ENCODE measurements around the gene PDE4A. TPM values are rescaled to one million over a fixed set of nuclear protein-coding genes. Genes with fewer than 3 reads are reported as not detected.

The PDE4A gene
- polyA plus RNA-seq, 2 donors, result 1.2 to 1.3 TPM

DNA sequence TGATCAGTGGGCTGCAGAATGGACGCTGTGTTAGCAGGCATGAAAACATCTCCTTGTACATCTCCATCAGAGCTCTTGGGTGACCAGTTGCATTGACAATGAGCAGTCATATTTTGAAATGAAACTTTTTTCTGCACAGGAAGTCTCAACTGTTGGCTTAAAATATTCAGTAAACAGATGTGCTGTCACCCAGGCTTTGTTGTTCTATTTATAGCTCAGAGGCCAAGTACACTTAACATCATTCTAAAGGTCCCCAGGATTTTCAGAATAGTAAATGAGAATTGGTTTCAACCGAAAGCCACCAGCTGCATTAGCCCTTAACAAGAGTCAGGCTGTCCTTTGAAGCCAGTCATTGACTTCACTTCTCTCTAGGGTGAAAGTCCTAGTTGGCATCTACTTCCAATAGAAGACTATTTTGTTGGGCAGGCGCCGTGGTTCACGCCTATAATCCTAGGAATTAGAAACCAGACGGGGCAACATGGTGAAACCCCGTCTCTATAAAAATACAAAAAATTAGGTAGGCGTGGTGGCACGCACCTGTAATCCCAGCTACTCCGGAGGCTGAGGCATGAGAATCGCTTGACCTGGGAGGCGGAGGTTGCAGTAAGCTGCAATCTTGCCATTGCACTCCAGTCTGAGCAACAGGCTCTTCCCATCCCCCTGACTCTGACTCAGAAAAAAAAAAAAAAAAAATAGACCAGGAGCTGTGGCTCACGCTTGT is 7.9 kb upstream of the PDE4A start:
- Histone ChIP-seq H3K27ac (ENCODE audit: low read depth in 2 of 2, low read length in 1 of 2) (no peak overlapping the region), H3K27me3 (ENCODE audit: control insufficient read depth in 1 of 2, insufficient read depth in 2 of 2, low read length in 2 of 2) (no peaks in the 10 kb centered on the region), H3K4me3 (ENCODE audit: low read depth in 1 of 2, low read length in 2 of 2) (no peak overlapping the region), H3K36me3 (ENCODE audit: control insufficient read depth in 2 of 2, insufficient read depth in 2 of 2, low read length in 1 of 2) (no peaks in the 10 kb centered on the region), H3K9me3 (ENCODE audit: control insufficient read depth in 2 of 2, insufficient read depth in 1 of 2, low read depth in 1 of 2, low read length in 1 of 2) (peaks cover 0 to 3% of the 10 kb centered on the region in 2 donors), H3K4me1 (ENCODE audit: control insufficient read depth in 2 of 2, insufficient read depth in 2 of 2, low read length in 1 of 2) (peaks cover 0 to 5% of the 10 kb centered on the region in 2 donors)
- WGBS, 2 donors, result 57% methylated on average over 13 of the region's 13 CpGs

DNA sequence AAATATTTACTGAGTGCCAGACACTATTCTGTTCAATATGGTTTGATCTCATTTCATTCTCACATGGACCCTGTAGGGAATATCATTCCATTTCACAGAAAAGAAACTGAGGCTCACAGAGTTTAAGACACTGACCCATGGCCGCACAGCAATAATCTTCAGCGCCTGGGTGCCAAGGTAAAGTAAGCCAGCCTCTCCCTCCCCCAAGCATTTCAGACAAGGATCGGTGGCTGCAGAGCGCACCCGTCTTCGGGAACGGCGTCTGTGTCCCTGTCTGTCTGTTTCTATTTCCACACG is 4.3 kb upstream of the PDE4A start:
- Histone ChIP-seq H3K4me3 (ENCODE audit: low read depth in 1 of 2, low read length in 2 of 2) (peak overlapping the region; percentile 22 to 46), H3K27me3 (ENCODE audit: control insufficient read depth in 1 of 2, insufficient read depth in 2 of 2, low read length in 2 of 2) (peaks cover 2 to 16% of the 10 kb centered on the region in 2 donors), H3K4me1 (ENCODE audit: control insufficient read depth in 2 of 2, insufficient read depth in 2 of 2, low read length in 1 of 2) (peaks cover 8 to 21% of the 10 kb centered on the region in 2 donors), H3K27ac (ENCODE audit: low read depth in 2 of 2, low read length in 1 of 2) (no peak overlapping the region), H3K9me3 (ENCODE audit: control insufficient read depth in 2 of 2, insufficient read depth in 1 of 2, low read depth in 1 of 2, low read length in 1 of 2) (peaks cover 0 to 3% of the 10 kb centered on the region in 2 donors), H3K36me3 (ENCODE audit: control insufficient read depth in 2 of 2, insufficient read depth in 2 of 2, low read length in 1 of 2) (no peaks in the 10 kb centered on the region)
- 6 to 7% methylated on average over 9 of the region's 9 CpGs for WGBS, 2 donors

DNA sequence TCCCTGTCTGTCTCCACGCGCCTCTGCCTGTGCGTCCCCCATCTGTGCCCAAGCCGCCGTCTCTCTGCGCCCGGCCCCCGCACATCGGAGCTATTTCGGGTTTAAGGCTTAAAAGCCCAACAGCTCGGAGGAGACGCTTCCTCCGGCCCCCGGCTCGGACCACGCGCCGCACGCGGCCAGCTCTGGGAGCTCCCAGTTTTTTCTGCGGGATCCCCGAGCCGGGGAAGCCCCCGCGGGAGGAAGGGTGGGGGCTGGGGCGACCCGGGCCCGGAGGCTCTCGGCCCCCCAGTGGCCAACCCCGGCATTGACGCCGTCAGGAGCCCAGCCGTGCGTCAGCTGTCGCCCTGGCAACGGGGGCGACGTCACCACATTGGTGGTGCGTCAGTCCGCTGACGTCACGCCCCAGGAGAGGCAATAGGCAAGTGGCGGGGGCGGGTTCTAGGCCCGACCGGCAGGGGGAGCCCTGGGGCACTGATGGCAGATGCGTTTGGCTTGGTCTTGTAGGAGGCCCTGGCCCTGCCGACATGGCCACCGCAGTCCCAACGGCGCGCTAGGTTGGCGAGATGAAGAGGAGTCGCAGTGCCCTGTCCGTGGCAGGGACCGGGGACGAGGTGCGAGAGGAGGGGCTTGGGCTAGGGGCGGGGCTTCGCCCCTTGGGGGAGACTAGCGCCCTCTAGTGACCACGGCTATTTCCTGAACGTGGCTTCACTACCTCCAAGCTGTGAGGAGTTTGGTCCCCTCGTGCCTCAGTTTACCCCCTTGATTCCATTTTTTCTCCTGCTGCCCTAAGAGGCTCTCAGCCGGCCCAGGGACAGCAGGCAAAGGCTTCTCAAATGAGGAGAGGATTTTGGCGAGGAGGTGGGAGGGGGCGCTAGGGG is 3.7 kb upstream of the PDE4A start:
- H3K27me3 ChIP-seq (ENCODE audit: control insufficient read depth in 1 of 2, insufficient read depth in 2 of 2, low read length in 2 of 2), result peaks cover 5 to 22% of the 10 kb centered on the region in 2 donors
- 4% methylated on average over 66 to 67 of the region's 67 CpGs for WGBS, 2 donors

DNA sequence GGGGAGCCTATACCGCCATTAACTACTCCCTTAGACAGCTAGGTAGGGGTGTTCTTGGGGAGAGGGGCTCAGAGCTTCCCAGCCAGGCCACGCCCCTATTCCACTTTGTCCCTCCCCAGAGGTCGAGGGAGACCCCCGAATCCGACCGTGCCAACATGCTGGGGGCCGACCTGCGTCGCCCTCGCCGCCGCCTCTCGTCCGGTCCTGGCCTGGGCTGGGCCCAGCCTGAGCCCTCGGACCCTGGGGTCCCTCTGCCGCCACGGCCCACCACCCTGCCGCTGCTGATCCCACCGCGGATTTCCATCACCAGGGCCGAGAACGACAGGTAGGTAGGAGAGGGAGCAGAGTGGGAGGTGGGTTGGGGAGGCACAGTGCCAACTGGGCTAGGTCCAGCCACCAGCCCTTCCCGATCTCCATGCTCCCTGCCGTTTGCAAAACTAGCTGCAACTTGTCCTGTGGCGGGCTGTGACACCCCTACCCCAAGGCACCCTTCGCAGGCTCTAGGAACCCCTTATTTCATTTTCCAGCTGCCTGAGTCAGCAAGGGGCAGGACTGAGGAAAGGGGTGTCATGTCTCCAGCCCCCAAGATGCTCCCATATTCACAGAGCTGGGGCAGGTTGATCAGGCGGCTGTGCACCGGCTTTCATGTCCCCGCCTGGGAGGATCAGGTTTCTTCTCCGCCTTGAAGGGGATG is 2.6 kb upstream of the PDE4A start:
- Histone ChIP-seq H3K4me1 (ENCODE audit: control insufficient read depth in 2 of 2, insufficient read depth in 2 of 2, low read length in 1 of 2) (peaks cover 8 to 24% of the 10 kb centered on the region in 2 donors), H3K4me3 (ENCODE audit: low read depth in 1 of 2, low read length in 2 of 2) (no peak overlapping the region), H3K9me3 (ENCODE audit: control insufficient read depth in 2 of 2, insufficient read depth in 1 of 2, low read depth in 1 of 2, low read length in 1 of 2) (peaks cover 0 to 3% of the 10 kb centered on the region in 2 donors), H3K36me3 (ENCODE audit: control insufficient read depth in 2 of 2, insufficient read depth in 2 of 2, low read length in 1 of 2) (no peaks in the 10 kb centered on the region), H3K27ac (ENCODE audit: low read depth in 2 of 2, low read length in 1 of 2) (no peak overlapping the region), H3K27me3 (ENCODE audit: control insufficient read depth in 1 of 2, insufficient read depth in 2 of 2, low read length in 2 of 2) (peaks cover 5 to 22% of the 10 kb centered on the region in 2 donors)
- 11 to 14% methylated on average over 29 to 30 of the region's 30 CpGs for WGBS, 2 donors

More for the DNA sequence above, 3.7 kb upstream of the PDE4A start:
- H3K4me3 ChIP-seq (ENCODE audit: low read depth in 1 of 2, low read length in 2 of 2), result peak overlapping the region; percentile 22 to 46
- H3K9me3 ChIP-seq (ENCODE audit: control insufficient read depth in 2 of 2, insufficient read depth in 1 of 2, low read depth in 1 of 2, low read length in 1 of 2), result peaks cover 0 to 3% of the 10 kb centered on the region in 2 donors
- H3K36me3 ChIP-seq (ENCODE audit: control insufficient read depth in 2 of 2, insufficient read depth in 2 of 2, low read length in 1 of 2), result no peaks in the 10 kb centered on the region
- peaks cover 8 to 21% of the 10 kb centered on the region in 2 donors for H3K4me1 ChIP-seq (ENCODE audit: control insufficient read depth in 2 of 2, insufficient read depth in 2 of 2, low read length in 1 of 2)
- no peak overlapping the region for H3K27ac ChIP-seq (ENCODE audit: low read depth in 2 of 2, low read length in 1 of 2)

DNA sequence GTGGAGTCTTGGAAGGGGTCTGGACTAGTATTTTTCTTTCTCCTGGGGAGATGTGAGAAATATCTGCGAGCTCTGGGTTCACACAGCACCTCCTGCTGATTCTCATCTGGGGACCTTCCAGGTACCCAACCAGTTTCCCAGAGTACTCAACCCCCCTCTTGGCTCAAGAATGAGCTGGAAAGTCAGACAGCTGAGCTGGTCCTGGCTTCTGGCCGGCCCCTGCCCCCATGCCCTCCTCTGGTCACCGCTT is 2.2 kb upstream of the PDE4A start:
- Histone ChIP-seq H3K36me3 (ENCODE audit: control insufficient read depth in 2 of 2, insufficient read depth in 2 of 2, low read length in 1 of 2) (no peaks in the 10 kb centered on the region), H3K4me1 (ENCODE audit: control insufficient read depth in 2 of 2, insufficient read depth in 2 of 2, low read length in 1 of 2) (peaks cover 8 to 24% of the 10 kb centered on the region in 2 donors)

DNA sequence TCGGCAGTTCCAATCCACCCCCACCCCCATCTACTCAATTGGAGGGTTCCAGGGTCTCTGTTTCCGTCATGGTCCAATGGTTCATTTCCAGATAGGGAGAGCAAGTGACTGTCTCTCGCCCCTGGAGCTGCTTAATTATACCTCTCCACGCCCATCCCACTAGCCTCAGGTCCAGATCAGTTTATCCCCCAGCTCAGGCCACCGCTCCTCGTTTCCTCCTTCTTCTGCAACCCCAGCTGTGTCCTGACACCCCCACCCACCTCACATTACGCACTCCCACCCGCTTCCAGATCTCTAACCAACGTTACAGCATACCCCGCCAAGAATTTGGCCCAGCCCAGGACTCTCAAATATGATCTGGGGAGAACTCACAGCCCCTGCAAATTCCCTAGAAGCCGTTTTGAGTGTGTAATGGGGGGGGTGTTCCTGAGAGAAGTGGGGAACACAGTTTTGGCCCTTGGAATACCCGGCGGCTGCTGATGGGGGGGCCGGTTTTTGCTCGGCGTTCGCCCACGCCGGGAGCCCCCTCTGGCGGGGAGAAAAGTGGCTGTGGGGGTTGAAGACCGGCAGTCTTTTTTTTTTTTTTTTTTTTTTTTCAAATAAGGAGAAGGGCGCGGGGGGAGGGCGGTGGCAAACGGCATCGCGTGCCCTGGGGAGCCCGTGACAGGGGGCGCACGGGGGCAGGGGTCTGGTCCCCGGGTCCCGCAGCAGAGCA is 1.7 kb upstream of the PDE4A start:
- 2 to 3% methylated on average over 32 of the region's 32 CpGs for WGBS, 2 donors
- Histone ChIP-seq H3K27me3 (ENCODE audit: control insufficient read depth in 1 of 2, insufficient read depth in 2 of 2, low read length in 2 of 2) (peaks cover 5 to 22% of the 10 kb centered on the region in 2 donors), H3K27ac (ENCODE audit: low read depth in 2 of 2, low read length in 1 of 2) (no peak overlapping the region), H3K9me3 (ENCODE audit: control insufficient read depth in 2 of 2, insufficient read depth in 1 of 2, low read depth in 1 of 2, low read length in 1 of 2) (peaks cover 0 to 3% of the 10 kb centered on the region in 2 donors), H3K4me1 (ENCODE audit: control insufficient read depth in 2 of 2, insufficient read depth in 2 of 2, low read length in 1 of 2) (peaks cover 8 to 24% of the 10 kb centered on the region in 2 donors), H3K36me3 (ENCODE audit: control insufficient read depth in 2 of 2, insufficient read depth in 2 of 2, low read length in 1 of 2) (no peaks in the 10 kb centered on the region), H3K4me3 (ENCODE audit: low read depth in 1 of 2, low read length in 2 of 2) (no peak overlapping the region)

More for the DNA sequence above, 2.2 kb upstream of the PDE4A start:
- Histone ChIP-seq H3K4me3 (ENCODE audit: low read depth in 1 of 2, low read length in 2 of 2) (no peak overlapping the region), H3K27ac (ENCODE audit: low read depth in 2 of 2, low read length in 1 of 2) (no peak overlapping the region), H3K9me3 (ENCODE audit: control insufficient read depth in 2 of 2, insufficient read depth in 1 of 2, low read depth in 1 of 2, low read length in 1 of 2) (peaks cover 0 to 3% of the 10 kb centered on the region in 2 donors), H3K27me3 (ENCODE audit: control insufficient read depth in 1 of 2, insufficient read depth in 2 of 2, low read length in 2 of 2) (peaks cover 5 to 22% of the 10 kb centered on the region in 2 donors)
- 0 to 7% methylated on average over 3 of the region's 3 CpGs for WGBS, 2 donors

DNA sequence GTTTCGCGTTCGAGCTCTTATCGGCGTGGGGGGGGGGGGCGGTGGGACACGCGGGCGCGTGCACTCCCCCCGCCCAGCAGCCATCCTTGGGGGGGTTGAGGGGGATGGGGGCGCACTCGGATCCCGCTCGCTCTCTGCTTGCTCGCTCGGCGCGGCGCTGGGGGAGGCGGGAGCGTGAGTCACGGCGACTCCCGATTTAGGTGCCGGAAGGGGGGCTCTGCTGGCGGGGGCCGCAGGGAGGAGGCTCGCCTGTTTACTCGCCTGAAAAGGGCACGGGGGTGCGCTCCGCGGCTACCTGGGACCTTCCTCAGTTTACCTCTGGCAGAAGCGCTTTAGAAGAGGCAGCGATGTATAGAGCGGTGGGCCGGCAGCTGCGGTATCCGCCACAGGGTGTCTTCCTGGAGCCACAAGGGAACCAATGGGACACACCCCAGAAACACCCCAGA is 1.1 kb upstream of the PDE4A start:
- H3K27ac ChIP-seq (ENCODE audit: low read depth in 2 of 2, low read length in 1 of 2), result no peak overlapping the region
- H3K27me3 ChIP-seq (ENCODE audit: control insufficient read depth in 1 of 2, insufficient read depth in 2 of 2, low read length in 2 of 2), result peaks cover 5 to 22% of the 10 kb centered on the region in 2 donors
- peaks cover 0 to 3% of the 10 kb centered on the region in 2 donors for H3K9me3 ChIP-seq (ENCODE audit: control insufficient read depth in 2 of 2, insufficient read depth in 1 of 2, low read depth in 1 of 2, low read length in 1 of 2)
- 1 to 2% methylated on average over 34 to 40 of the region's 40 CpGs for WGBS, 2 donors
- H3K36me3 ChIP-seq (ENCODE audit: control insufficient read depth in 2 of 2, insufficient read depth in 2 of 2, low read length in 1 of 2), result no peaks in the 10 kb centered on the region
- H3K4me1 ChIP-seq (ENCODE audit: control insufficient read depth in 2 of 2, insufficient read depth in 2 of 2, low read length in 1 of 2), result peaks cover 8 to 24% of the 10 kb centered on the region in 2 donors
- no peak overlapping the region for H3K4me3 ChIP-seq (ENCODE audit: low read depth in 1 of 2, low read length in 2 of 2)

DNA sequence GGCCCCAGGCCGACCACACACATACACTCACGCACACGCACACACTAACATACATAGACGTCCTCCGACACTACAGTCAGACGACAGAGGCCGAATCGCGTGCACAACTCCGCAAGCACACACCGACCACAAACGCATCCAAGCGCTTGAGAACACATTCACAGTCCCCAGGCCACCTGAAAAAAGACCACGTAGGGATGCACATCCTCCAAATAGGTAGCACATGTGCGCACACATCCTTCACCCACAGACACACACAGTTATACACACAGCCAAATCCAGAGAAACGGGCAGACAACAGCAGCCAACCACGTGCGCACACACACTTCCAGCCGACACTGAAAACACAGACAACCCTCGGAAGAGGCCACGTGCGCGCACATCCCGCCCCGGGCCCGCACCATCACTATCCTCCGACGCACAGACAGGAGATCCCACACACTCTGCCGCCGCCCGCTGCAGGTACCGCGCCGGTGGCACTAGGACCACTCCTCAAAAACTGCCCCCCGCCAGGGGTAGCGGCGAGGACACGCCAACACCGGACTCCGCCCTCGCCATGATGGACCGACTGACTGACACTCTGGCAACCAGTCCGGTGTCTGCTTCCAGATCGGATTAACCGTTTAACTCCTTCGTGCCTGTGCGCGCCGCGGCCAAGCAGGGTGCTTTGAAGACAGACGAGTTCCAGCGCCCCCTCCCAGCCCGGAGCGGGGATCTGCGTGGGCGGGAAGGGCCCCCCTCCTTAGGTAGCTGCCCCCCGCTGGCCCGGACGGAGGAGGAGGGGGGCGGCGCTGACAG is 493 bp upstream of the PDE4A start:
- Histone ChIP-seq H3K36me3 (ENCODE audit: control insufficient read depth in 2 of 2, insufficient read depth in 2 of 2, low read length in 1 of 2) (no peaks in the 10 kb centered on the region), H3K4me3 (ENCODE audit: low read depth in 1 of 2, low read length in 2 of 2) (peak overlapping the region in 1 of 2 donors; percentile 38), H3K4me1 (ENCODE audit: control insufficient read depth in 2 of 2, insufficient read depth in 2 of 2, low read length in 1 of 2) (peaks cover 8 to 26% of the 10 kb centered on the region in 2 donors), H3K9me3 (ENCODE audit: control insufficient read depth in 2 of 2, insufficient read depth in 1 of 2, low read depth in 1 of 2, low read length in 1 of 2) (peaks cover 0 to 3% of the 10 kb centered on the region in 2 donors), H3K27me3 (ENCODE audit: control insufficient read depth in 1 of 2, insufficient read depth in 2 of 2, low read length in 2 of 2) (peaks cover 5 to 22% of the 10 kb centered on the region in 2 donors), H3K27ac (ENCODE audit: low read depth in 2 of 2, low read length in 1 of 2) (no peak overlapping the region)
- WGBS, 2 donors, result 1% methylated on average over 53 to 61 of the region's 61 CpGs
